DMS153 treated with DMSO at 0.1 percent for 48 hours (cell line): ENCODE data around the gene CPZ.
"Not testable (repeated sequence)": the region's sequence is repeated elsewhere in the genome, so short reads cannot be mapped to it uniquely, and the experiment has no call there.

Experiments
- DNase-seq: peaks from one replicate; lab custom pipeline; 2025; ENCODE audit not compliant: unreplicated experiment; lab: John Stamatoyannopoulos, UW

CPZ gene

GRCh38 chr4:8634773-8635172, 42.2 kb downstream of the CPZ start:
- DNase-seq: not testable (repeated sequence)

DNA sequence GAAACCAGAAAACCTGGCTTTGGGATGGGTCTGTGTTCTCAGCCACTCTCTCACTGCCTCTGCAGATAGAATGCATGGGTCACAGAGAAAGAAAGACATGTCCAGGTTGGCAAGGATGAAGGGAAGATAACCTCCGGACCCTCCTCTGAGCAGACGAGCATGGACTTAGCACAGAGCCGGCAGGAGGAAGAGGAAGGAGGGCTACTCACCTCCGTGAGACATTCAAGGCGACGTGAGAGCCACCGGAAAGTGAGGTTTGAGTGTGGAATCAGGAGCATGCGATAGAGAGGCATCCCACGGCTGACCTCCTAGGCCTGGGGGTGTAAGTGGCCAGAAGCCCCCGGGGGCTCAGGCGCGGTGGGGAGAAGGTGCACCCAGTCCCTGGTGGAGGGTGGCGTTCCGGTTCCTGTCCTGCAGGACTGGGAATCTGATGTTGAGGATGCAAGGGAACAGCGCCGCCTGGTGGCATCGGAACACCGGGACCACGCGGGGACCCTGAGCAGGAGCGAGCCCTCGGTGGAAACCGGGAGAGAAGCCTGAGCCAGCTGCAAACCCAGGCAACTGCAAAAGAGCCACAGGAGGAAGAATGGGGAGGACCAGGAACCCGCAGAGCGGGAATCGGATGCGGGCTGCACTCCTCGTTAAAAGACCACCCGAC, 43.5 kb downstream of the CPZ start:
- DNase-seq: not testable (repeated sequence)

DNA sequence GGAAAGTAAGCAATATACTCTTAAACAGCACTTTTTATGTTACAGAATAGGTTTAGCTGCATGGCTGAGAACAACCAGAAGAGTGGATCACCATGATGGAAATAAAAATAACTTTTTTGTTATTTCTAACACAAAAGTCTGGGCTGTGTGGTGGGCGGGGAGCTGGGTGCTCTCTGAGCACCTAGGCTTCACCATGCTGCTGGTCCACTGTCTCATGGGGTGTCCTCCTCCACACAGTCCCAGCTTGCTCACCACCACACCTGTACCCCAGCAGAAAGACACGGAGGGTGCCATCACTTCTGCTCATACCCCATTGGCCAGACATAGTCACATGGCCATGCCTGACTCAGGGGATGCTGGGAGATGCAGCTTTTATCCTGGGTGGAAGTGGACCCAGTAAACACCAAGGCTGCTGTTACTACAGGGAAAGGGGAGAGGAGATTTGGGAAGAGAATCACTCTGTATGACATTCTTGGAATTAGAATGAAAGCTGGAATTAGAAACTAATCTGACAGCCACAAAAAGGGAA, 45.0 kb downstream of the CPZ start:
- DNase-seq: no peak

DNA sequence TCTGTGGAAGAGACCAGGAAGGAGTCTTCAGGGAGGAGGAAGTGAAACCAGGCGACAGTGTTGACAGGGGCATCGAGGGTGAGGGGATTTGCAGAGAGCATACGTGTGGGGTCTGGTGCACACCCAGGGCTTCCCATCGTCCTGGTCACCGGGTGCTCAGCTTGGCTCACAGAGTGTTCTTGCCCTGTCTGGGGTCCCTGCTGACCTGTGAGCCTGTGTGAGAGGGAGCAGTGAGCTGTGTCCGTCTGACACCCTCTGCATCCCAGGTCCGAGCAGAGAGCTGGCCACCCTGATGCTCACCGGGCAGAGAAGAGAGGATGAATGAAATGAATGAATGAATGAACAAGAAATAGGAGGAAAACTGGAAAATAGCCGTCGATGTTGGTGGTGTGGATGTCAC, 46.5 kb downstream of the CPZ start:
- no peak for DNase-seq

DNA sequence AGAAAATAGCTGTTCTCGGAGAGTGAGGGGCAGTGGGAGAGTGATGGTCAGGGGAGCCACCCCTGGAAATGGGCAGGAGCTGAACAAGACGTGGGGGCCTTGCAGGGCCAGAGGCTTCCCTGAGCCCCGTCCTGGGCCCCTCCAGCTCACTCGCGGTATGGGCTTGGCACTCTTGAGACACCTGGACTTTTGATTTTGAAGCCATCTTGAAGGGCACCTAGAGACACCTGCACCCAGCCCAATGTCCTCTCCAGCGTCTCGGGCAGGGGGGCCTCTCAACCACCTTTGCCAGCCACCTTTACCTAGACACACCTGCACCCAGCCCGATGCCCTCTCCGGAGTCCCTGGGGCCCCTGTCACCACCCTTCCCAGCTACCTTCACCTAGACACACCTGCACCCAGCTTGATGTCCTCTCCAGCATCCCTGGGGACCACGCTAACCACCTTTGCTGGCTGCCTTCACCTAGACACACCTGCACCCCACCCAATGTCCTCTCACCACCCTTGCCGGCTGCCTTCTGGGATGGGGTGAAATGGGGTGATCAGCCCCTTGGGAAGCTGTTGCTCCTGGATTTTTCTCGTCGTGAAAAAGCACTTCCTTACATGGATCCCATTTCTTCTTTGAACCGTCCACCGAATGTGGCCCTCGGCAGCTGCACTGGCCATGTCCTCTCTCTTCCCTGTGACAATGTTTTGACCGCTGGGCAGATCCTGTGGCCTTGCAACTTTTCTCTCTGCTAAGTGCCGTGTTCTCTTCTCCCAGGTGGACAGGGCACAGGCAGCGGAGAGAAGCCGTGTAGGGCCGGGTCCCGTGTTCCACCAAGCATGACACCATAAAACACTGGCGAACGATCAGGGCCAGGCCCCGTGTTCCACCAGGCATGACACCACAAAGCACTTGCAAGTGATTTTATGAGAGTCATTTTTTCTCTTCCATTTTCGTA, 47.5 kb downstream of the CPZ start:
- DNase-seq: no peak

GRCh38 chr4:8640816-8641215, 48.3 kb downstream of the CPZ start:
- DNase-seq: no peak

- DNase-seq: no peak
These were observed 48.7 kb downstream of the CPZ start for GRCh38 chr4:8641256-8641655.

GRCh38 chr4:8641931-8642650, 49.5 kb downstream of the CPZ start:
- DNase-seq: no peak

GRCh38 chr4:8642651-8643321, 50.2 kb downstream of the CPZ start:
- no peak for DNase-seq

GRCh38 chr4:8643441-8643840, 50.9 kb downstream of the CPZ start:
- DNase-seq: no peak

- DNase-seq: no peak
These were observed 51.4 kb downstream of the CPZ start for GRCh38 chr4:8643986-8644385.

GRCh38 chr4:8644461-8644891, 51.9 kb downstream of the CPZ start:
- DNase-seq: no peak

GRCh38 chr4:8644966-8645752, 52.6 kb downstream of the CPZ start:
- DNase-seq: no peak

DNA sequence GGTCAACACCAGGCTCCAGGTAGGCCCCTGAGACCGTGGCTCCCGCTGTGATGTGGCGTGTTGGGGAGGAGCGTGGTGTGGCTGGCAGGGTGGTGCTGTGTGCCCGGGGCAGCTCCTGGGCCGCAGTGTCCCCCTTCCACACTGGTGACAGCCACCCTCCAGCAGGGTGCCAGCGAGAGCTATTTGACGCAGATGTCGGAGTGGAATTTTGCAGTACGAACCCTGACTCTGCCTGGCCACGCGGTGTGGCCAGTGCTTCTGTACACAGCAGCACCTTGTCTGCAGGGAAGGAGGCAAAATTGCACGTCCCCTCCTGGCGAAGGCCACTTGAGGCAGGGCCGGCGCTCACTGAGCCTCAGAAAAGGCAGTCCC, 53.2 kb downstream of the CPZ start:
- DNase-seq: no peak

- no peak for DNase-seq
These were observed 53.9 kb downstream of the CPZ start for GRCh38 chr4:8646296-8647093.

- DNase-seq: no peak
These were observed 54.6 kb downstream of the CPZ start for GRCh38 chr4:8647094-8647570.

GRCh38 chr4:8647626-8648025, 55.1 kb downstream of the CPZ start:
- DNase-seq: no peak

- no peak for DNase-seq
These were observed 55.7 kb downstream of the CPZ start for GRCh38 chr4:8648296-8648695.
